Endodermal cell (in vitro differentiated cells): Measurements from ENCODE around the gene LRIT2. TPM values are rescaled to one million over a fixed set of nuclear protein-coding genes. Genes with fewer than 3 reads are reported as not detected.

Experiments used
- DNase-seq: peaks from one replicate; pipeline ENCODE4 v3.0.0-alpha.2; 2017
- H3K27ac ChIP-seq: 2 replicates; pipeline ENCODE4 v1.5.1; 2013; ENCODE audit warnings: mild to moderate bottlenecking, low read depth, low read length, moderate library complexity
- H3K27me3 ChIP-seq: 2 replicates; pipeline ENCODE4 v1.6.1; 2013; ENCODE audit warnings: mild to moderate bottlenecking, low read length, moderate library complexity; ENCODE audit not compliant: insufficient read depth, control insufficient read depth, poor library complexity, severe bottlenecking
- H3K36me3 ChIP-seq: 2 replicates; pipeline ENCODE4 v1.7.0; 2013; ENCODE audit warnings: mild to moderate bottlenecking, low read length, moderate library complexity; ENCODE audit not compliant: control insufficient read depth, insufficient read depth
- H3K4me1 ChIP-seq: one replicate; pipeline ENCODE4 v1.7.0; 2013; ENCODE audit warnings: low read length; ENCODE audit not compliant: control insufficient read depth, insufficient read depth
- H3K4me3 ChIP-seq: 2 replicates; pipeline ENCODE4 v1.5.1; 2013; ENCODE audit warnings: mild to moderate bottlenecking, low read length, moderate library complexity
- H3K9ac ChIP-seq: 2 replicates; pipeline ENCODE4 v1.6.1; 2013; ENCODE audit warnings: mild to moderate bottlenecking, low read length, moderate library complexity; ENCODE audit not compliant: poor library complexity, severe bottlenecking; ENCODE audit errors: extremely low read depth
- H3K9me3 ChIP-seq: 2 replicates; pipeline ENCODE4 v1.6.1; 2013; ENCODE audit warnings: mild to moderate bottlenecking, low read length, moderate library complexity; ENCODE audit not compliant: control insufficient read depth
- H3K27ac Mint-ChIP-seq: 2 replicates; pipeline ENCODE4 v1.8.0; 2020; ENCODE audit warnings: mixed read lengths
- H3K27me3 Mint-ChIP-seq: 2 replicates; pipeline ENCODE4 v1.8.0; 2021; ENCODE audit warnings: mild to moderate bottlenecking, mixed read lengths; ENCODE audit not compliant: insufficient read depth
- H3K36me3 Mint-ChIP-seq: 2 replicates; pipeline ENCODE4 v1.8.0; 2020; ENCODE audit warnings: low read depth, mixed read lengths
- H3K4me1 Mint-ChIP-seq: 2 replicates; pipeline ENCODE4 v1.8.0; 2020; ENCODE audit warnings: mixed read lengths
- H3K4me3 Mint-ChIP-seq: 2 replicates; pipeline ENCODE4 v1.8.0; 2020; ENCODE audit warnings: mild to moderate bottlenecking, moderate library complexity, mixed read lengths
- H3K9me3 Mint-ChIP-seq: 2 replicates; pipeline ENCODE4 v1.8.0; 2020; ENCODE audit warnings: mild to moderate bottlenecking, mixed read lengths
- WGBS, 2 experiments: methylation state at CpG; one replicate each; pipeline versions ENCODE4 v1.1.5 to v1.1.7; 2013; ENCODE audit warnings: missing lambda C conversion rate in 2 of 2, mixed read lengths in 1 of 2; ENCODE audit not compliant: insufficient coverage in 1 of 2, insufficient read length in 1 of 2; 5-methylcytosine and 5-hydroxymethylcytosine counted together
- total RNA-seq, 2 donors: library from RNA; stranded (reverse); fragmentation: NEBNext Ultra II Directional in 1 of 2; extraction: Animal tissue kit (Norgen Biotek cat#: 25700) in 1 of 2; gene quantifications; 2 replicates in 1 of 2; 3 replicates in 1 of 2; pipeline ENCODE4 v1.2.1, GENCODE V29; 2021
- TF ChIP-seq, protein P1 (sequence below): fragments of 200-600 bp; sonication (generic); conservative IDR thresholded peaks from 2 replicates; pipeline ENCODE4 v1.5.0; 2021; ENCODE audit warnings: antibody characterized with exemption, mild to moderate bottlenecking

The LRIT2 gene
- total RNA-seq, 2 donors from 2014 or later: not detected

DNA sequence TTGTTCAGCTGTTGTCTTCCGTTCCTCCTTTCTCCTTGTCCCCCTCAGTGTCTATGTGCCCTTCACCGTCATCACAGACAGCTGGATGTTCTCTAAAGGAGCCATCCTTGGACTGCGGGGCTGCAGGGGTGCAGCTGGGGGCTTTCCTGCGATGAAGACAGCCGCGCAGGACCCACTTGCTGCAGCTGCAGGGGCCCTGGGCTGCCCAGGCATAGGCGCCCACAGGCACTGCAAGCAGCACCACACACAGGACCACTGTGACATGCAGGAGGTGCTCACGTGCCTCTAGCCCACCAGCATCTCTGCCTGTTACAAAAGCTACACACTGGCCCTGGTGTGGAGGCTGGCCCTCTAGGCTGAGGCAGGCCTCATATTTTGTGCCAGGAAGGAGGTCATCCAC, 3.4 kb downstream of the LRIT2 start:
- Mint-ChIP-seq H3K27me3 (peaks cover 11% of the 10 kb centered on the region), H3K4me3 (no peak overlapping the region), H3K36me3 (no peaks in the 10 kb centered on the region), H3K4me1 (no peaks in the 10 kb centered on the region), H3K27ac (no peak overlapping the region), H3K9me3 (no peaks in the 10 kb centered on the region)
- peaks cover 35% of the 10 kb centered on the region for H3K27me3 ChIP-seq
- H3K36me3 ChIP-seq: no peaks in the 10 kb centered on the region
- H3K9ac ChIP-seq: no peak overlapping the region
- TF ChIP-seq, protein P1, sequence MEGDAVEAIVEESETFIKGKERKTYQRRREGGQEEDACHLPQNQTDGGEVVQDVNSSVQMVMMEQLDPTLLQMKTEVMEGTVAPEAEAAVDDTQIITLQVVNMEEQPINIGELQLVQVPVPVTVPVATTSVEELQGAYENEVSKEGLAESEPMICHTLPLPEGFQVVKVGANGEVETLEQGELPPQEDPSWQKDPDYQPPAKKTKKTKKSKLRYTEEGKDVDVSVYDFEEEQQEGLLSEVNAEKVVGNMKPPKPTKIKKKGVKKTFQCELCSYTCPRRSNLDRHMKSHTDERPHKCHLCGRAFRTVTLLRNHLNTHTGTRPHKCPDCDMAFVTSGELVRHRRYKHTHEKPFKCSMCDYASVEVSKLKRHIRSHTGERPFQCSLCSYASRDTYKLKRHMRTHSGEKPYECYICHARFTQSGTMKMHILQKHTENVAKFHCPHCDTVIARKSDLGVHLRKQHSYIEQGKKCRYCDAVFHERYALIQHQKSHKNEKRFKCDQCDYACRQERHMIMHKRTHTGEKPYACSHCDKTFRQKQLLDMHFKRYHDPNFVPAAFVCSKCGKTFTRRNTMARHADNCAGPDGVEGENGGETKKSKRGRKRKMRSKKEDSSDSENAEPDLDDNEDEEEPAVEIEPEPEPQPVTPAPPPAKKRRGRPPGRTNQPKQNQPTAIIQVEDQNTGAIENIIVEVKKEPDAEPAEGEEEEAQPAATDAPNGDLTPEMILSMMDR: no peak
- DNase-seq: no peak
- H3K27ac ChIP-seq: no peak overlapping the region
- no peak overlapping the region for H3K4me3 ChIP-seq
- WGBS, 2 experiments: 83 to 84% methylated on average over 6 to 8 of the region's 8 CpGs
- no peaks in the 10 kb centered on the region for H3K4me1 ChIP-seq
- no peaks in the 10 kb centered on the region for H3K9me3 ChIP-seq

DNA sequence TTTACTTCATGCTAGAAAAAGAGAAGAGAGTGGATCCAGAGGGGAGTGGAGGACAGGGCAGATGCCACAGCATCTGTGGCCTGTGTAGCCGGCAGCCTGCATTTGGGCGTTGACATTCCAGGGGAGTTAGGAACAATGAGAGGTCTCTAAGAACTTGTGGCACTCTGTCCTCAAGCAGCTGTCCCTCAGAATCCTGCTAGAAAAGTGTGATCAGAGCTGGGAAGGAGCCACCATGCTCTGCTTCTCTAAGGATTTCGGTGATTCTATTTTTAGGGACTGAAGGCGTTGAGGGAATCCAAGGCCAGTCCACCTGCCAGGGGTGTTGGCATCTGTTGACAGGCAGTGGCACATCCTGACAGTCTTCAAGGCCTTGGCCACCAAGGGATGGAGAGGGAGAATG, 7.6 kb downstream of the LRIT2 start:
- H3K9ac ChIP-seq: no peak overlapping the region
- Mint-ChIP-seq H3K4me3 (no peak overlapping the region), H3K27me3 (peaks cover under 1% of the 10 kb centered on the region), H3K4me1 (no peaks in the 10 kb centered on the region), H3K9me3 (no peaks in the 10 kb centered on the region), H3K27ac (no peak overlapping the region), H3K36me3 (no peaks in the 10 kb centered on the region)
- DNase-seq: no peak
- H3K4me3 ChIP-seq: no peak overlapping the region
- no peaks in the 10 kb centered on the region for H3K36me3 ChIP-seq
- no peaks in the 10 kb centered on the region for H3K9me3 ChIP-seq
- WGBS, 2 experiments: 86% methylated on average over 2 to 4 of the region's 4 CpGs
- TF ChIP-seq, protein P1: no peak
- peaks cover 27% of the 10 kb centered on the region for H3K27me3 ChIP-seq
- H3K27ac ChIP-seq: no peak overlapping the region
- no peaks in the 10 kb centered on the region for H3K4me1 ChIP-seq

DNA sequence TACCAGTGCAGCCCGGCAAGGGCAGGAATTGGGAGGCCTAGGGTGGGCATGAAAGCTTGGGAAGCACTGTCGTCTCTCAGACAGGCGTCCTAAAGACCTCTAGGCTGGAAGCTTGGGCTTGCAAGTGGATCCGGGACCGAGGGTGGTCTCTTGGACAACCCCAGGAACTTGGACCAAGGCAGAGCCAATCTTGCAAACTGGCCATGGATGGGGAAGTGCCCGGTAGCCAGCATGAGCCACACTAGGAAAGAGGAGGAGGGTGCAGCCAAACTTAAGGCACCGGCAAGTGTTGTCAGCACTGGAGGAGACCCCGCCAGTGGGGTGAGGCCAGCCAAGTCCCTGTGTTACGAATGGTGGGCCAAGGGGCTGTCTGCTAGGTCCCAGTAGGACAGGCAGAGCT, 8.5 kb downstream of the LRIT2 start:
- H3K36me3 ChIP-seq: no peaks in the 10 kb centered on the region
- no peak for DNase-seq
- Mint-ChIP-seq H3K36me3 (no peaks in the 10 kb centered on the region), H3K4me3 (no peak overlapping the region), H3K27me3 (no peaks in the 10 kb centered on the region), H3K4me1 (no peaks in the 10 kb centered on the region), H3K9me3 (no peaks in the 10 kb centered on the region), H3K27ac (no peak overlapping the region)
- 90 to 93% methylated on average over 6 to 9 of the region's 9 CpGs for WGBS, 2 experiments
- H3K9me3 ChIP-seq: no peaks in the 10 kb centered on the region
- no peak overlapping the region for H3K4me3 ChIP-seq
- peaks cover 19% of the 10 kb centered on the region for H3K27me3 ChIP-seq
- no peak overlapping the region for H3K9ac ChIP-seq
- no peaks in the 10 kb centered on the region for H3K4me1 ChIP-seq
- H3K27ac ChIP-seq: no peak overlapping the region
- TF ChIP-seq, protein P1: no peak
